PFSK-1 (cell line): ENCODE measurements around the gene FBXO10.

Experiments used
- POLR2AphosphoS5 ChIP-seq: IDR thresholded peaks from 2 replicates; pipeline ENCODE4 v1.6.1; 2012; ENCODE audit warnings: low read depth, mild to moderate bottlenecking, control low read depth, low read length, moderate library complexity
- SIN3A ChIP-seq: IDR thresholded peaks from 2 replicates; pipeline ENCODE4 v1.6.1; 2012; ENCODE audit warnings: mild to moderate bottlenecking, low read length, moderate library complexity, borderline replicate concordance; ENCODE audit not compliant: insufficient read depth
- TAF1 ChIP-seq: IDR thresholded peaks from 2 replicates; pipeline ENCODE4 v1.6.1; 2012; ENCODE audit warnings: low read length, control low read depth, borderline replicate concordance; ENCODE audit not compliant: insufficient read depth

DNA sequence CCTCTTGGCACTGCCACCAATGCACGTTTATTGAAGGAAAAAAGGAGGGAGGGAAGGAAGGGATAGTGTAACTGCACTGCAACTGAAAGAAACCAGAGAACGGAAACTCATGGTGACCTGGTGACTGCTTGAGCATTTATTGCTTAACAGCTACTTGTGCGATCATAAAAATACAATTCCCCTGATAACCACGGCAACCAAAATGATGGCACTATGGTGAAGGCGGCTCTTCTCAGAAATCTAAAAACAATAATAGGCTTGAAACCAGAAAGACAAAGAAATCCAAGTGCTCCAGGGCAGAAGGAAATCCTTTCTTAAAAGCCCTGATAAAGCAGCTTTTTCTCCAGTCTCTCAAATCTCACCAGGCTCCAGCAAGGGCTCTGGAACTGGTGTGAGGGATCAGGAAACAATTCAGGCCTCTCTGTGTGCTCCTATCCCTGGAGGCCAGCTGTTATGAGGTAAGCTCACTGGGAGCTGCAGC lies 1.9 kb downstream of the FBXO10 start:
- TF ChIP-seq POLR2AphosphoS5 (no peak), TAF1 (no peak), SIN3A (no peak)
